ENCODE measurements around the gene ADORA2A. TPM values are rescaled to one million over a fixed set of nuclear protein-coding genes. Genes with fewer than 3 reads are reported as not detected.

ADORA2A gene
- total RNA-seq: 1 to 10 TPM in 2 of 4 donors, under 1 TPM in 2; 0.39 to 8.4 (median 1.3) TPM

DNA sequence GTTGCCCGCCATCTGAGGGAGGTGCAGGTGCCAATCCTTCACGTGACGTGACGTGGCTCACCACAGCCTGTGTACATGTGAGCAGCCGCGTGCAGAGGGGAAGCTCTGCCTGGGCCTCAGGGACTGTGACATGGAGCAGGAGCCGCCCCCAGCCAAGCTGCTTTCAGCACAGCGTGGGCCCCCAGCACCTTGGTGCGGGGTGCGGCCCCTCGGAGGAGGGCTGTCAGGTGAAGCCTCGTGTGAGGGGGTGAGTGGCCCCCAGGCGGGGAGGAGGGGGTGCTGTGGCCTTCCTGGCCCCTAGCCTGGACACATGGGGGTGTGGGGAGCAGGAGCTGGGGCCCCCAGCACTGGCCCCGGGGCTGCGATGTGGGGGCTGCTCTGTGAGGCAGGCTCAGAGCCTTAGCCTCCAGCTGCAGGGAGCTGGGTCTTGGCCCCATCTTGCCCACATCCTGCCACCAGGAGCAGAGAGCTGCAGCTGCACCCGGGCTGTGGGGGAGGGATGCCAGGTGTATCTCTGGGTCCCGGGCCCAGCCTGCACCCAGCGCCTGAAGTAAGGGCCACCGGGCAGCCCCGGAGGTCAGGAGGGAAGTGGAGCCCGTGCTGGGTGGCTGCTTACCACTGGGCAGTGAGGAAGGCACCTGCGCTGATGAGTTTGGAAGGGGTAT lies at the start of gene ADORA2A:
TSS of gene ADORA2A (plus strand) at position 100 of the 665 bp plus-strand sequence. CDS start 5,806 bp downstream, outside the sequence.
- TF ChIP-seq POLR2A (IDR thresholded peaks at IDR 0.05): no peak
- TF ChIP-seq, protein P1, sequence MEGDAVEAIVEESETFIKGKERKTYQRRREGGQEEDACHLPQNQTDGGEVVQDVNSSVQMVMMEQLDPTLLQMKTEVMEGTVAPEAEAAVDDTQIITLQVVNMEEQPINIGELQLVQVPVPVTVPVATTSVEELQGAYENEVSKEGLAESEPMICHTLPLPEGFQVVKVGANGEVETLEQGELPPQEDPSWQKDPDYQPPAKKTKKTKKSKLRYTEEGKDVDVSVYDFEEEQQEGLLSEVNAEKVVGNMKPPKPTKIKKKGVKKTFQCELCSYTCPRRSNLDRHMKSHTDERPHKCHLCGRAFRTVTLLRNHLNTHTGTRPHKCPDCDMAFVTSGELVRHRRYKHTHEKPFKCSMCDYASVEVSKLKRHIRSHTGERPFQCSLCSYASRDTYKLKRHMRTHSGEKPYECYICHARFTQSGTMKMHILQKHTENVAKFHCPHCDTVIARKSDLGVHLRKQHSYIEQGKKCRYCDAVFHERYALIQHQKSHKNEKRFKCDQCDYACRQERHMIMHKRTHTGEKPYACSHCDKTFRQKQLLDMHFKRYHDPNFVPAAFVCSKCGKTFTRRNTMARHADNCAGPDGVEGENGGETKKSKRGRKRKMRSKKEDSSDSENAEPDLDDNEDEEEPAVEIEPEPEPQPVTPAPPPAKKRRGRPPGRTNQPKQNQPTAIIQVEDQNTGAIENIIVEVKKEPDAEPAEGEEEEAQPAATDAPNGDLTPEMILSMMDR (IDR thresholded peaks at IDR 0.05): no peak
- intact Hi-C loops (cut with DNase I; ENCODE audit: low total_unique reads): no loop called here
- H3K4me3 ChIP-seq (ENCODE audit: low read depth, poor library complexity, severe bottlenecking): no peak within 1 kb of the TSS
- no peak for DNase-seq (ENCODE audit: low spot score in 2 of 2)
- WGBS, 2 donors: 56% methylated on average over 13 to 16 of the region's 22 CpGs

DNA sequence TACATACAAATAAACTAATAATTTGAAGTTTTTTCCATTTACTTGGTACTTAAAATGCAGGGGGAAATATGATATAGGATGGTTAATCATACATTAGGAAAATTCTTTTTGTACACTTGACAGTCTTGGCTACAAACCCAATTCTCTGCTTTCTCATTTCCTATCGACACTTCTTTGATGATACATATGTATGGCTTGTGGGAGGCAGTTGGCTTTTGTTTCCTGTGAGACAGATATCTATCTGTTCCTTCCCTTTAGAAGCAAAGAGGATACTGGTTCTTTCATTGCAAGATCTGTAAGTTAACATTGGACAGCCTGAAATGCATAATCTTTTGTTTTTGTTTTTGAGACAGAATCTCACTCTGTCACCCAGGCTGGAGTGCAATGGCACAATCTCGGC lies 47.9 kb upstream of the ADORA2A start:
- WGBS, 2 donors: 55 to 65% methylated on average over 2 of the region's 2 CpGs
- no peak for DNase-seq (ENCODE audit: low spot score in 2 of 2)
- TF ChIP-seq, protein P1 (IDR thresholded peaks at IDR 0.05): no peak
- no peak for TF ChIP-seq POLR2A (IDR thresholded peaks at IDR 0.05)
- H3K4me3 ChIP-seq (ENCODE audit: low read depth, poor library complexity, severe bottlenecking): no peak overlapping the region
- intact Hi-C loops (cut with DNase I; ENCODE audit: low total_unique reads): no loop called here

DNA sequence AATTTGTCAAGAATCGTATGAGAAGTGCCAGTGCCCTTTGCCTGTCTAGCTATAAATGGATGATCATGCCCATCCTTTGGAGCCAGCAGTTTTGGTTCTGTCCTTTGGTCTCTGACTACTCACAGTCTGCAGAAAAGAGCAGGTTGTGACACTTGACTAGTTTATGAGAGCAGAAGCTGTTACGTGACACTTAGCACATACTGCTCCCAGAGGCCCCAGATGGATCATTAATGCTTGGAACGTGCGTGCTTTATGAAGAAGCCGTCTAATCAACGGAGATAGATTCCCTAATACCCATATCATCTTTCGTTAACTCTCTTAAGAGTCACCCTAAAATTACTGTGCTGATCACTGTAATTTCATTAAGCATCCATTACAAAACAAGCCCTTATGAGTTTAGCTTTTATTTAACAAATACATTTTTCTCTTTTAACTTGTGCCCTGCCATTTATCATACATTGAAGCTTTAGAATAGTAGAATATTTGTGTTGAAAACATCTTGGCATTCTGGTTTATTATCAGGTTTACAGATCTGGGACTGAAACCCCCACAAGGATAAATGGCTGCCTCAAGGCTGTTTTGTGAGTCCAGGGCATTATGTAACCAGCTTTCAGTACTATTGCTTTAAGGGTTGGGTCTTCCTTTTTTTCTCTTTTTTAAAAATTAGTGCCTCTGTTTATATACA lies 47.0 kb upstream of the ADORA2A start:
- H3K4me3 ChIP-seq (ENCODE audit: low read depth, poor library complexity, severe bottlenecking): no peak overlapping the region
- no peak for DNase-seq (ENCODE audit: low spot score in 2 of 2)
- TF ChIP-seq, protein P1 (IDR thresholded peaks at IDR 0.05): no peak
- TF ChIP-seq POLR2A (IDR thresholded peaks at IDR 0.05): no peak
- intact Hi-C loops (cut with DNase I; ENCODE audit: low total_unique reads): no loop called here
- WGBS, 2 donors: 83 to 88% methylated on average over 7 of the region's 7 CpGs

DNA sequence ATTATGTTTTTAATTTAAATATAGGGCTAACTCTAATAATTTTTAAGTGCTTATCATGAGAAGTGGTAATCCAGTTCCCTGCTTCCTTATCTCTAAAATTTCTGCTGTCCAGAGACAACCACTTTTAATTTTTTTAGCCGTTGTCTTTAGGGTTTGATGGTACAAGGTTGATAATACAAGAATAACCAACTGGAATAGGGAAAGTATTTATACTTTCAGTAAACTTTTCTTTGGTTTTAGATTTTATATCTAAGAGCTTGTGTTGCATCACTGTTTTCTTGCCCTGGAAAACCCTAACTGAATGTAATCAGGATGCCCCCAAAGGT lies 46.5 kb upstream of the ADORA2A start:
- DNase-seq (ENCODE audit: low spot score in 2 of 2): no peak
- 93 to 98% methylated on average over 1 of the region's 1 CpG for WGBS, 2 donors
- H3K4me3 ChIP-seq (ENCODE audit: low read depth, poor library complexity, severe bottlenecking): no peak overlapping the region
- intact Hi-C loops (cut with DNase I; ENCODE audit: low total_unique reads): no loop called here
- no peak for TF ChIP-seq POLR2A (IDR thresholded peaks at IDR 0.05)
- TF ChIP-seq, protein P1 (IDR thresholded peaks at IDR 0.05): no peak

DNA sequence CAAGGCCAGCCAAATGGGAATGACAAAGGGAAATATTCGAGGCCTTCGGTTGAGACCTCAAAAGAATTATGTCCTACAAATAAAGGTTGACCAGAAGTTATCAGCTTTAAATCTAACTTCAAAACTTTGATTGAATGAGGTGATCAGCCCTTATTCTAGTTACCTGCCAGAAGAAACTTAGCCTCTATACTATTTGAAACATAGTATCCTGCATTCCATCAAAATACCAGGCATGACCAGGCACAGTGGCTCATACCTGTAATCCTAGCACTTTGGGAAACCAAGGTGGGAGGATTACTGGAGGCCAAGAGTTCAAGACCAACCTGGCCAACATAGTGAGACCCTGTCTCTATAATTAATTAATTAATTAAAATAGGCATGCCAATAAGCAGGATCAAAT lies 44.3 kb upstream of the ADORA2A start:
- intact Hi-C loops (cut with DNase I; ENCODE audit: low total_unique reads): no loop called here
- TF ChIP-seq, protein P1 (IDR thresholded peaks at IDR 0.05): no peak
- no peak for TF ChIP-seq POLR2A (IDR thresholded peaks at IDR 0.05)
- DNase-seq (ENCODE audit: low spot score in 2 of 2): no peak
- H3K4me3 ChIP-seq (ENCODE audit: low read depth, poor library complexity, severe bottlenecking): no peak overlapping the region
- 85 to 86% methylated on average over 2 of the region's 2 CpGs for WGBS, 2 donors

All from lower leg skin (tissue), 4 donors.